SU-DHL-6 (cell line): ENCODE results near the gene AKT1.

Experiments
- H2AFZ ChIP-seq: fragments of 200-600 bp; sonication (generic); 2 replicates; pipeline ENCODE4 v1.6.1; 2014; ENCODE audit warnings: low read depth, mild to moderate bottlenecking, moderate library complexity, mixed read lengths, antibody characterized with exemption, low read length; ENCODE audit not compliant: severe bottlenecking
- H3F3A ChIP-seq: fragments of 200-600 bp; shearing (Covaris generic); 2 replicates; pipeline ENCODE4 v1.6.0; 2016; ENCODE audit warnings: antibody characterized with exemption, mild to moderate bottlenecking; ENCODE audit not compliant: insufficient read depth
- H3K27ac ChIP-seq: fragments of 200-600 bp; sonication (generic); 2 replicates; pipeline ENCODE4 v1.5.1; 2016; ENCODE audit warnings: low read depth, mild to moderate bottlenecking, low read length, moderate library complexity, mixed read lengths
- H3K27me3 ChIP-seq: fragments of 200-600 bp; sonication (generic), shearing (Covaris generic); 2 replicates; pipeline ENCODE4 v1.6.0; 2014; ENCODE audit warnings: mild to moderate bottlenecking, low read length
- H3K36me3 ChIP-seq: fragments of 200-600 bp; sonication (generic); 2 replicates; pipeline ENCODE4 v1.6.1; 2014; ENCODE audit warnings: mild to moderate bottlenecking, low read length, mixed read lengths
- H3K4me2 ChIP-seq: fragments of 300-600, 200-600 bp; shearing (Covaris generic), sonication (generic); 2 replicates; pipeline ENCODE4 v1.6.0; 2014; ENCODE audit warnings: low read length, low read depth, mild to moderate bottlenecking; ENCODE audit not compliant: poor library complexity, severe bottlenecking
- H3K4me3 ChIP-seq: fragments of 200-600 bp; sonication (generic); 2 replicates; pipeline ENCODE4 v1.5.1; 2014; ENCODE audit warnings: antibody characterized with exemption, low read length, mild to moderate bottlenecking, mixed read lengths; ENCODE audit not compliant: insufficient read depth, poor library complexity, severe bottlenecking
- H3K79me2 ChIP-seq: fragments of 200-600 bp; sonication (generic); 2 replicates; pipeline ENCODE4 v1.6.1; 2014; ENCODE audit warnings: mild to moderate bottlenecking, low read length, moderate library complexity; ENCODE audit not compliant: insufficient read depth
- H3K9ac ChIP-seq: fragments of 200-600 bp; sonication (generic); 2 replicates; pipeline ENCODE4 v1.7.0; 2014; ENCODE audit warnings: mild to moderate bottlenecking, low read length
- H3K9me2 ChIP-seq: fragments of 200-600 bp; sonication (generic); replicated peaks from 2 replicates; pipeline ENCODE4 v1.6.1; 2014; ENCODE audit warnings: low read length; ENCODE audit not compliant: insufficient read depth
- H3K9me3 ChIP-seq: fragments of 200-600 bp; sonication (generic); 2 replicates; pipeline ENCODE4 v1.6.1; 2014; ENCODE audit warnings: low read length, mixed read lengths; ENCODE audit not compliant: insufficient read depth
- H4K20me1 ChIP-seq: fragments of 200-600 bp; sonication (generic); 2 replicates; pipeline ENCODE4 v1.6.1; 2014; ENCODE audit warnings: low read depth, mild to moderate bottlenecking, antibody characterized with exemption, low read length, moderate library complexity, mixed read lengths
- EZH2phosphoT487 ChIP-seq: fragments of 200-600 bp; sonication (generic), shearing (Covaris generic); conservative IDR thresholded peaks from 2 replicates; pipeline ENCODE4 v1.6.1; 2018; ENCODE audit warnings: mild to moderate bottlenecking, antibody characterized with exemption, low read length, moderate library complexity, mixed read lengths
- TF ChIP-seq, protein P1 (sequence below): fragments of 200-600 bp; sonication (generic); IDR thresholded peaks from one replicate; pipeline ENCODE4 v1.5.1; 2017; ENCODE audit warnings: antibody characterized with exemption, mild to moderate bottlenecking, low read length, moderate library complexity; ENCODE audit not compliant: insufficient read depth, poor library complexity, severe bottlenecking

AKT1 gene

DNA sequence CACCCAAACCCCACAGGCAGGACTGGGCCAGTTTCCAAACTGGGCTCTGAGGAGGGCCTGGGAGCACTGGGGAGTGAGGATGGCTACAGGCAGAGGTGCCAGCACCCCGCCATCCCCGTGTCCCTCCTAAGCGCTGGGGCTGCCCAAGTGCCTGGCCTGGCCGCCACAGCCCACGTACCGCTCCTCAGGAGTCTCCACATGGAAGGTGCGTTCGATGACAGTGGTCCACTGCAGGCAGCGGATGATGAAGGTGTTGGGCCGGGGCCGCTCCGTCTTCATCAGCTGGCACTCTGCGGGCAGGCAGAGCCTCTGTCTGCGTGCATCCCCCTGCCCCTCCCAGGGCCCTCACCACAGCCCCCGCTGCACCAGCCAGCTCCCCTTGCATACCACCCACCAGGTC, 19.1 kb downstream of the AKT1 start:
- Histone ChIP-seq H3K9ac (no peak overlapping the region), H3F3A (no peaks in the 10 kb centered on the region), H2AFZ (no peak overlapping the region), H3K79me2 (no peaks in the 10 kb centered on the region), H3K27me3 (no peaks in the 10 kb centered on the region), H3K4me2 (no peak overlapping the region), H4K20me1 (no peaks in the 10 kb centered on the region), H3K4me3 (no peak overlapping the region), H3K9me2 (no peaks in the 10 kb centered on the region), H3K36me3 (0 out of 2 replicates have a peak, but pooled peaks cover 3% of the 10 kb centered on the region), H3K9me3 (no peaks in the 10 kb centered on the region), H3K27ac (no peak overlapping the region)
- TF ChIP-seq EZH2phosphoT487: no peak
- TF ChIP-seq, protein P1, sequence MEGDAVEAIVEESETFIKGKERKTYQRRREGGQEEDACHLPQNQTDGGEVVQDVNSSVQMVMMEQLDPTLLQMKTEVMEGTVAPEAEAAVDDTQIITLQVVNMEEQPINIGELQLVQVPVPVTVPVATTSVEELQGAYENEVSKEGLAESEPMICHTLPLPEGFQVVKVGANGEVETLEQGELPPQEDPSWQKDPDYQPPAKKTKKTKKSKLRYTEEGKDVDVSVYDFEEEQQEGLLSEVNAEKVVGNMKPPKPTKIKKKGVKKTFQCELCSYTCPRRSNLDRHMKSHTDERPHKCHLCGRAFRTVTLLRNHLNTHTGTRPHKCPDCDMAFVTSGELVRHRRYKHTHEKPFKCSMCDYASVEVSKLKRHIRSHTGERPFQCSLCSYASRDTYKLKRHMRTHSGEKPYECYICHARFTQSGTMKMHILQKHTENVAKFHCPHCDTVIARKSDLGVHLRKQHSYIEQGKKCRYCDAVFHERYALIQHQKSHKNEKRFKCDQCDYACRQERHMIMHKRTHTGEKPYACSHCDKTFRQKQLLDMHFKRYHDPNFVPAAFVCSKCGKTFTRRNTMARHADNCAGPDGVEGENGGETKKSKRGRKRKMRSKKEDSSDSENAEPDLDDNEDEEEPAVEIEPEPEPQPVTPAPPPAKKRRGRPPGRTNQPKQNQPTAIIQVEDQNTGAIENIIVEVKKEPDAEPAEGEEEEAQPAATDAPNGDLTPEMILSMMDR: no peak

DNA sequence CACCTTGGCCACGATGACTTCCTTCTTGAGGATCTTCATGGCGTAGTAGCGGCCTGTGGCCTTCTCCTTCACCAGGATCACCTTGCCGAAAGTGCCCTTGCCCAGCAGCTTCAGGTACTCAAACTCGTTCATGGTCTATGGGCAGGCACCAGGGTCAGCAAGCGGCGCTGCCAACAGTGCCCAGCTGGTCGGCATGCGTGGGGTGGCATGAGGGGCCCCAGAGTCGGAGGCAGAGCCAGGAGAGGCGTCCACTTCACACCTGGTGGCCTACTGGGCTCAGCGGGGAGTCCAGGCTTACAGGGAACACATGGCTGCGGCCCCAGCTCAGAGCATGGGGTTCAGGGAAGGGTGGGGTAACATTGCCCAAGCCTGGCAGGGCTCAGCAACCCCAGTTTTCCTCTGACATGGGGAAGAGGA, 20.5 kb downstream of the AKT1 start:
- Histone ChIP-seq H3K36me3 (0 out of 2 replicates have a peak, but pooled peaks cover 9% of the 10 kb centered on the region), H3K79me2 (no peaks in the 10 kb centered on the region)
- TF ChIP-seq EZH2phosphoT487: no peak
- TF ChIP-seq, protein P1: no peak

DNA sequence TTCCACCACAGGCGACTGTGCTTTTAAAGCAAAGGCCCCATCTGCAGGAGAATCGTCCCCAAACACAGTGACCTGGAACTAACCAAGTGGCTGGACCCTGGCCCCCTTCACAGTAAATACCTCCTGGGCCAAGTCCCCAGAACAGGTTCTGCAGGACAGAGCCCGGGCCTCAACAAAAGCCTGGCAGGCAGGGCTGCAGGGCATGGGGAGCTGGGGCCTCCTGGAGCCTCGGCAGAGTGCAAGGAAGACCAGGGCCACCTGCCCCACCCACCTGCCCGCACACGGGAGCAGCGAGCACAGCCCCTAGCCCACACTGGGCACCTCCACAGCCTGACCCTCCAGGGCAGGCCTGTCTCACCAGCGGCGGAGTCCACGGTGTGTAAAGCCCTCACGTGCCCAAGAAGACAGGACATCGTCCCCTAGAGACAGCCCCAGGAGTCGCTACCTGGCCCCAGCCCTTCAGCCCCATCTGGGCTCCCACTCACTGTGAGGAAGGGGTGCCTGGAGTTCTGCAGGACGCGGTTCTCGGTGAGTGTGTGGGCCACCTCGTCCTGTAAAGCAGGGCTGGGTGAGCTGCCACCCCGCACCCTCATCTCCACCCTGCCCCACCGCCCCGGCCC, 21.0 kb downstream of the AKT1 start:
- no peaks in the 10 kb centered on the region for H3K27me3 ChIP-seq
- H3K4me2 ChIP-seq: no peak overlapping the region
- H3K9me3 ChIP-seq: no peaks in the 10 kb centered on the region
- no peak overlapping the region for H3K4me3 ChIP-seq
- no peaks in the 10 kb centered on the region for H3K79me2 ChIP-seq
- H4K20me1 ChIP-seq: no peaks in the 10 kb centered on the region
- TF ChIP-seq, protein P1: no peak
- TF ChIP-seq EZH2phosphoT487: no peak
- H2AFZ ChIP-seq: no peak overlapping the region
- no peak overlapping the region for H3K27ac ChIP-seq
- no peak overlapping the region for H3K9ac ChIP-seq
- no peaks in the 10 kb centered on the region for H3F3A ChIP-seq
- no peaks in the 10 kb centered on the region for H3K9me2 ChIP-seq
- H3K36me3 ChIP-seq: 0 out of 2 replicates have a peak, but pooled peaks cover 9% of the 10 kb centered on the region

More for the DNA sequence above, 20.5 kb downstream of the AKT1 start:
- no peak overlapping the region for H3K27ac ChIP-seq
- H3K4me3 ChIP-seq: no peak overlapping the region
- H3K4me2 ChIP-seq: no peak overlapping the region
- no peaks in the 10 kb centered on the region for H4K20me1 ChIP-seq
- H3K27me3 ChIP-seq: no peaks in the 10 kb centered on the region
- H3K9me2 ChIP-seq: no peaks in the 10 kb centered on the region
- no peak overlapping the region for H2AFZ ChIP-seq
- H3K9ac ChIP-seq: no peak overlapping the region
- H3K9me3 ChIP-seq: no peaks in the 10 kb centered on the region
- H3F3A ChIP-seq: no peaks in the 10 kb centered on the region
